Upper lobe of left lung (tissue), 4 donors: Measurements from ENCODE around the gene TP53TG5.
A peak's percentile ranks its signal among the peaks of the same experiment; 100 is the strongest.

Experiments used
- POLR2A ChIP-seq, 4 donors: fragments of 450-650 bp; IDR thresholded peaks; one replicate each; pipeline ENCODE4 v1.5.1; 2016 to 2017; ENCODE audit warnings: antibody characterized with exemption in 4 of 4, mild to moderate bottlenecking in 2 of 4
- TF ChIP-seq, protein P1 (sequence below), 6 experiments: fragments of 450-650 bp in 4 of 6; fragments of 200-600 bp in 2 of 6; sonication (generic) in 2 of 6; IDR thresholded peaks; one replicate each; pipeline ENCODE4 v1.5.1; 2016 to 2019; ENCODE audit warnings: antibody characterized with exemption in 6 of 6

DNA sequence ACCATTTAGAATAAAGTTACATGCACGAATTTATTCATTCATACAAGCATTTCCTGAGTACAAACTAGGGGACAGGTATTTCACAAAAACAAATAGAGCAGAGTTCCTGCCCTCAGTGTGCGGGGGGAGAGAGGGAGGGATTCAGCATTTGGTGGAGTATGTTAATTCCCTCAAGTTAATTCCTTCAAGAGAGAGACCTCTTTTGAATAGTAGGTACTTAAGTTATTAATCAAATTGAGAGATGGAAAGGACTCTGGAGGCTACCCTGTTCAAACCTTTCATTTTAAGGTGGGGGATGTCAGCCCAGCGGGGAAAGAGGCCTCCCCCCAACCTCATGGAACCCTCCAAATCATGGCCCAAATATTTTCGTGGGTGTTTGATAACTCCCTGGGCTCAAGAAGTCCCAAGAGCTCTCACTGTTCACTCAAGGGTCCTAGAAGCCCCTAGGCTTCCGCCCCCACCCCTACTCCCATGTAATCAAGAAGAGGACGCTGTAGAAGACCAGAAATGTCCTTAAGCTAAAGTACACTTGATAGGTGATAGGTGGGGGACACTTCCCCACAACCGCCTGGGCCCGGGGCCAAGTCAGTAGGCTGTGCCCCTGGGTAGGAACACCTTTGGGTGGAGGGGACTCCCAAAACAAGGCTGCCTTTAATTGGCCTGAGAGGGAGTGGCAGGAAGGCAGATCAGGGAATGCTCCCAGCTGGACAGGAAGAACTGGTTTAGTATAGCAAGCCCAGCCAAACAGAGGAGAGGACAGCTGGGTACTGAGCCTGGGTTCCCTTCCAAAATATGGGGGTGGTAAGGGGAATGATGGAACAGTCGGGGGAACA is 32.8 kb downstream of the TP53TG5 start:
- TF ChIP-seq, protein P1, sequence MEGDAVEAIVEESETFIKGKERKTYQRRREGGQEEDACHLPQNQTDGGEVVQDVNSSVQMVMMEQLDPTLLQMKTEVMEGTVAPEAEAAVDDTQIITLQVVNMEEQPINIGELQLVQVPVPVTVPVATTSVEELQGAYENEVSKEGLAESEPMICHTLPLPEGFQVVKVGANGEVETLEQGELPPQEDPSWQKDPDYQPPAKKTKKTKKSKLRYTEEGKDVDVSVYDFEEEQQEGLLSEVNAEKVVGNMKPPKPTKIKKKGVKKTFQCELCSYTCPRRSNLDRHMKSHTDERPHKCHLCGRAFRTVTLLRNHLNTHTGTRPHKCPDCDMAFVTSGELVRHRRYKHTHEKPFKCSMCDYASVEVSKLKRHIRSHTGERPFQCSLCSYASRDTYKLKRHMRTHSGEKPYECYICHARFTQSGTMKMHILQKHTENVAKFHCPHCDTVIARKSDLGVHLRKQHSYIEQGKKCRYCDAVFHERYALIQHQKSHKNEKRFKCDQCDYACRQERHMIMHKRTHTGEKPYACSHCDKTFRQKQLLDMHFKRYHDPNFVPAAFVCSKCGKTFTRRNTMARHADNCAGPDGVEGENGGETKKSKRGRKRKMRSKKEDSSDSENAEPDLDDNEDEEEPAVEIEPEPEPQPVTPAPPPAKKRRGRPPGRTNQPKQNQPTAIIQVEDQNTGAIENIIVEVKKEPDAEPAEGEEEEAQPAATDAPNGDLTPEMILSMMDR (IDR thresholded peaks at IDR 0.05): no peak
- peak in 3 of 4 donors; percentile 62 to 88 (median 71) for TF ChIP-seq POLR2A (IDR thresholded peaks at IDR 0.05)
